ENCODE measurements around the gene ABCA4.

ABCA4 gene

DNA sequence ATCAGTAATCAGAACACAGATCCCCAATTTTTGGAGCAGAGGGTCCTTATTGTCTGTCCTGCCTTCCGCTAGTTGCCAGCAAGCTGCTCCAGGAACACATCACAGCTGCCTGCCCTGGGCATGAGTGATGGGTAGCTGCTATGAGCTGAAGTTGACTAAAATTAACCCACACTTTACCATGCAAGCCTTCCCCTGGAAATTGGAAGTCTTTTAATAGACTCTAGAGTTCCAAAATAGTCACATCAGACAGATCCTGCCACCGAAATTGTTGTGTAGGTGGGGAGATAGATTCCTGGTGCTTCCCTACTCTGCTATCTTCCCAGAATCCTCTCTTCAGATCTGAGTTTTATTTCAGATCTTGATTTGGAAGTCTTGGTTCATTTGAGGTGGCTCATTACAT lies 148.6 kb downstream of the ABCA4 start:
- no peaks in the 10 kb centered on the region for H3K4me1 ChIP-seq (ENCODE audit: control insufficient read depth, insufficient read depth, low read length)
- H3K36me3 ChIP-seq (ENCODE audit: control insufficient read depth in 2 of 2, insufficient read depth in 1 of 2, low read length in 2 of 2): no peaks in the 10 kb centered on the region
- no peak overlapping the region for H3K4me3 ChIP-seq (ENCODE audit: low read depth, low read length)
- CTCF ChIA-PET: no interaction called here
- POLR2A ChIA-PET: no interaction called here
- TF ChIP-seq, protein P1, sequence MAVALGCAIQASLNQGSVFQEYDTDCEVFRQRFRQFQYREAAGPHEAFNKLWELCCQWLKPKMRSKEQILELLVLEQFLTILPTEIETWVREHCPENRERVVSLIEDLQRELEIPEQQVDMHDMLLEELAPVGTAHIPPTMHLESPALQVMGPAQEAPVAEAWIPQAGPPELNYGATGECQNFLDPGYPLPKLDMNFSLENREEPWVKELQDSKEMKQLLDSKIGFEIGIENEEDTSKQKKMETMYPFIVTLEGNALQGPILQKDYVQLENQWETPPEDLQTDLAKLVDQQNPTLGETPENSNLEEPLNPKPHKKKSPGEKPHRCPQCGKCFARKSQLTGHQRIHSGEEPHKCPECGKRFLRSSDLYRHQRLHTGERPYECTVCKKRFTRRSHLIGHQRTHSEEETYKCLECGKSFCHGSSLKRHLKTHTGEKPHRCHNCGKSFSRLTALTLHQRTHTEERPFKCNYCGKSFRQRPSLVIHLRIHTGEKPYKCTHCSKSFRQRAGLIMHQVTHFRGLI (tag by site-specific recombination; IDR thresholded peaks at IDR 0.05): no peak
- TF ChIP-seq ZSCAN30 (tag by site-specific recombination; IDR thresholded peaks at IDR 0.05) (no peak), ZNF404 (tag by site-specific recombination; IDR thresholded peaks at IDR 0.05) (no peak)
- H3K9me3 ChIP-seq (ENCODE audit: control insufficient read depth, insufficient read depth, low read depth, low read length): no peaks in the 10 kb centered on the region
- H3K27ac ChIP-seq (ENCODE audit: extremely low read depth, low read depth, low read length): no peak overlapping the region

DNA sequence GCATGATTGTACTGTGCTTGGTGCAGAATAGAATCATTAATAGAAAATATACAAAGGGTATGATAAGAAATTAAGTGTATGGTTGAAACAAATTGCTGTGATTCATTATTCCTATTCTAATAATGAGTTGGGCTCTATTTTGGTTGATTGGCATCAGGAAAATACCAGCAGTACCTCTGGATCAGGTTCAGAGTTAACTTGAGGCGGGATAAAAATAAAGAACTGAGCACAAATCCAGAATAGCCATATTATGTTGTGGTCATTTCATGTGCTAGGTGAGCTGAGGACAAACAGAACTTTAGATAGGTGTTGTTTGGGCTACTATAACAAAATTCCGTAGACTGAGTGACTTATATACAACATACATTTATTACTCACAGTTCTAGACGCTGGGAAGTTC lies 151.1 kb downstream of the ABCA4 start:
- ChIA-PET POLR2A (no interaction called here), CTCF (interaction anchor here (0.6 kb wide), 1 partner anchor 1117 kb away, joined by 4 read pairs; no protein-coding TSS in a partner anchor)
- Histone ChIP-seq H3K9me3 (ENCODE audit: control insufficient read depth, insufficient read depth, low read depth, low read length) (no peaks in the 10 kb centered on the region), H3K27ac (ENCODE audit: extremely low read depth, low read depth, low read length) (no peak overlapping the region), H3K4me3 (ENCODE audit: low read depth, low read length) (no peak overlapping the region), H3K36me3 (ENCODE audit: control insufficient read depth in 2 of 2, insufficient read depth in 1 of 2, low read length in 2 of 2) (no peaks in the 10 kb centered on the region), H3K4me1 (ENCODE audit: control insufficient read depth, insufficient read depth, low read length) (no peaks in the 10 kb centered on the region)
- TF ChIP-seq, protein P2, sequence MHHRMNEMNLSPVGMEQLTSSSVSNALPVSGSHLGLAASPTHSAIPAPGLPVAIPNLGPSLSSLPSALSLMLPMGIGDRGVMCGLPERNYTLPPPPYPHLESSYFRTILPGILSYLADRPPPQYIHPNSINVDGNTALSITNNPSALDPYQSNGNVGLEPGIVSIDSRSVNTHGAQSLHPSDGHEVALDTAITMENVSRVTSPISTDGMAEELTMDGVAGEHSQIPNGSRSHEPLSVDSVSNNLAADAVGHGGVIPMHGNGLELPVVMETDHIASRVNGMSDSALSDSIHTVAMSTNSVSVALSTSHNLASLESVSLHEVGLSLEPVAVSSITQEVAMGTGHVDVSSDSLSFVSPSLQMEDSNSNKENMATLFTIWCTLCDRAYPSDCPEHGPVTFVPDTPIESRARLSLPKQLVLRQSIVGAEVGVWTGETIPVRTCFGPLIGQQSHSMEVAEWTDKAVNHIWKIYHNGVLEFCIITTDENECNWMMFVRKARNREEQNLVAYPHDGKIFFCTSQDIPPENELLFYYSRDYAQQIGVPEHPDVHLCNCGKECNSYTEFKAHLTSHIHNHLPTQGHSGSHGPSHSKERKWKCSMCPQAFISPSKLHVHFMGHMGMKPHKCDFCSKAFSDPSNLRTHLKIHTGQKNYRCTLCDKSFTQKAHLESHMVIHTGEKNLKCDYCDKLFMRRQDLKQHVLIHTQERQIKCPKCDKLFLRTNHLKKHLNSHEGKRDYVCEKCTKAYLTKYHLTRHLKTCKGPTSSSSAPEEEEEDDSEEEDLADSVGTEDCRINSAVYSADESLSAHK (tag by site-specific recombination; IDR thresholded peaks at IDR 0.05): no peak
- no peak for TF ChIP-seq TRIM28 (IDR thresholded peaks at IDR 0.05; ENCODE audit: borderline replicate concordance, low read length)

DNA sequence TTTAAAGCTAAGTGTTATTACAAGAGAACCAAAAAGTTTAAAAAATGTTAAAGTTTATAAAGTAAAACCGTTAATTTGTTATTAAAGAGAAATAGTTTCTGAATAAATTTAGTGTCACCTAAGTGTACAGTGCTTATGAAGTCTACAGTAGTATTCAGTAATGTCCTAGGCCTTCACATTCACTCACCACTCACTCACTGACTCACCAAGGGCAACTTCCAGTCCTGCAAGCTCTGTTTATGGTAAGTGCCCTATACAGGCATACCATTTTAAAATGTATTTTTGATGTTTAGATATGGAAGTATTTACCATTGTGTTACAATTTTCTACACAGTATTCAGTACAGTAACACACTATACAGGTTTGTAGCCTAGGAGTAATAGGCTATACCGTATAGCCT lies 151.6 kb downstream of the ABCA4 start:
- Histone ChIP-seq H3K4me3 (ENCODE audit: low read depth, low read length) (no peak overlapping the region), H3K36me3 (ENCODE audit: control insufficient read depth in 2 of 2, insufficient read depth in 1 of 2, low read length in 2 of 2) (no peaks in the 10 kb centered on the region), H3K4me1 (ENCODE audit: control insufficient read depth, insufficient read depth, low read length) (no peaks in the 10 kb centered on the region), H3K27ac (ENCODE audit: extremely low read depth, low read depth, low read length) (no peak overlapping the region), H3K9me3 (ENCODE audit: control insufficient read depth, insufficient read depth, low read depth, low read length) (no peaks in the 10 kb centered on the region)
- TF ChIP-seq MEIS1 (CRISPR knock-in tag; IDR thresholded peaks at IDR 0.05; ENCODE audit: borderline replicate concordance): no peak
- no peak for TF ChIP-seq ZNF571 (tag by site-specific recombination; IDR thresholded peaks at IDR 0.05)
- no peak for TF ChIP-seq ZNF623 (tag by site-specific recombination; IDR thresholded peaks at IDR 0.05)
- TF ChIP-seq ZNF174 (tag by site-specific recombination; IDR thresholded peaks at IDR 0.05): no peak
- no peak for TF ChIP-seq SCRT1 (tag by site-specific recombination; IDR thresholded peaks at IDR 0.05; ENCODE audit: borderline replicate concordance)
- TF ChIP-seq ZNF404 (tag by site-specific recombination; IDR thresholded peaks at IDR 0.05): no peak
- TF ChIP-seq ZNF155 (tag by site-specific recombination; IDR thresholded peaks at IDR 0.05): no peak
- TF ChIP-seq, protein P3, sequence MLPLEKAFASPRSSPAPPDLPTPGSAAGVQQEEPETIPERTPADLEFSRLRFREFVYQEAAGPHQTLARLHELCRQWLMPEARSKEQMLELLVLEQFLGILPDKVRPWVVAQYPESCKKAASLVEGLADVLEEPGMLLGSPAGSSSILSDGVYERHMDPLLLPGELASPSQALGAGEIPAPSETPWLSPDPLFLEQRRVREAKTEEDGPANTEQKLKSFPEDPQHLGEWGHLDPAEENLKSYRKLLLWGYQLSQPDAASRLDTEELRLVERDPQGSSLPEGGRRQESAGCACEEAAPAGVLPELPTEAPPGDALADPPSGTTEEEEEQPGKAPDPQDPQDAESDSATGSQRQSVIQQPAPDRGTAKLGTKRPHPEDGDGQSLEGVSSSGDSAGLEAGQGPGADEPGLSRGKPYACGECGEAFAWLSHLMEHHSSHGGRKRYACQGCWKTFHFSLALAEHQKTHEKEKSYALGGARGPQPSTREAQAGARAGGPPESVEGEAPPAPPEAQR (tag by site-specific recombination; IDR thresholded peaks at IDR 0.05): no peak
- TF ChIP-seq ZNF391 (tag by site-specific recombination; IDR thresholded peaks at IDR 0.05; ENCODE audit: borderline replicate concordance, low read depth): no peak
- TF ChIP-seq, protein P4, sequence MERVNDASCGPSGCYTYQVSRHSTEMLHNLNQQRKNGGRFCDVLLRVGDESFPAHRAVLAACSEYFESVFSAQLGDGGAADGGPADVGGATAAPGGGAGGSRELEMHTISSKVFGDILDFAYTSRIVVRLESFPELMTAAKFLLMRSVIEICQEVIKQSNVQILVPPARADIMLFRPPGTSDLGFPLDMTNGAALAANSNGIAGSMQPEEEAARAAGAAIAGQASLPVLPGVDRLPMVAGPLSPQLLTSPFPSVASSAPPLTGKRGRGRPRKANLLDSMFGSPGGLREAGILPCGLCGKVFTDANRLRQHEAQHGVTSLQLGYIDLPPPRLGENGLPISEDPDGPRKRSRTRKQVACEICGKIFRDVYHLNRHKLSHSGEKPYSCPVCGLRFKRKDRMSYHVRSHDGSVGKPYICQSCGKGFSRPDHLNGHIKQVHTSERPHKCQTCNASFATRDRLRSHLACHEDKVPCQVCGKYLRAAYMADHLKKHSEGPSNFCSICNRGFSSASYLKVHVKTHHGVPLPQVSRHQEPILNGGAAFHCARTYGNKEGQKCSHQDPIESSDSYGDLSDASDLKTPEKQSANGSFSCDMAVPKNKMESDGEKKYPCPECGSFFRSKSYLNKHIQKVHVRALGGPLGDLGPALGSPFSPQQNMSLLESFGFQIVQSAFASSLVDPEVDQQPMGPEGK (tag by site-specific recombination; IDR thresholded peaks at IDR 0.05): no peak
- TF ChIP-seq EGR2 (tag by site-specific recombination; IDR thresholded peaks at IDR 0.05; ENCODE audit: low read depth): no peak
- no peak for TF ChIP-seq ZNF140 (tag by site-specific recombination; IDR thresholded peaks at IDR 0.05)
- TF ChIP-seq, protein P5, sequence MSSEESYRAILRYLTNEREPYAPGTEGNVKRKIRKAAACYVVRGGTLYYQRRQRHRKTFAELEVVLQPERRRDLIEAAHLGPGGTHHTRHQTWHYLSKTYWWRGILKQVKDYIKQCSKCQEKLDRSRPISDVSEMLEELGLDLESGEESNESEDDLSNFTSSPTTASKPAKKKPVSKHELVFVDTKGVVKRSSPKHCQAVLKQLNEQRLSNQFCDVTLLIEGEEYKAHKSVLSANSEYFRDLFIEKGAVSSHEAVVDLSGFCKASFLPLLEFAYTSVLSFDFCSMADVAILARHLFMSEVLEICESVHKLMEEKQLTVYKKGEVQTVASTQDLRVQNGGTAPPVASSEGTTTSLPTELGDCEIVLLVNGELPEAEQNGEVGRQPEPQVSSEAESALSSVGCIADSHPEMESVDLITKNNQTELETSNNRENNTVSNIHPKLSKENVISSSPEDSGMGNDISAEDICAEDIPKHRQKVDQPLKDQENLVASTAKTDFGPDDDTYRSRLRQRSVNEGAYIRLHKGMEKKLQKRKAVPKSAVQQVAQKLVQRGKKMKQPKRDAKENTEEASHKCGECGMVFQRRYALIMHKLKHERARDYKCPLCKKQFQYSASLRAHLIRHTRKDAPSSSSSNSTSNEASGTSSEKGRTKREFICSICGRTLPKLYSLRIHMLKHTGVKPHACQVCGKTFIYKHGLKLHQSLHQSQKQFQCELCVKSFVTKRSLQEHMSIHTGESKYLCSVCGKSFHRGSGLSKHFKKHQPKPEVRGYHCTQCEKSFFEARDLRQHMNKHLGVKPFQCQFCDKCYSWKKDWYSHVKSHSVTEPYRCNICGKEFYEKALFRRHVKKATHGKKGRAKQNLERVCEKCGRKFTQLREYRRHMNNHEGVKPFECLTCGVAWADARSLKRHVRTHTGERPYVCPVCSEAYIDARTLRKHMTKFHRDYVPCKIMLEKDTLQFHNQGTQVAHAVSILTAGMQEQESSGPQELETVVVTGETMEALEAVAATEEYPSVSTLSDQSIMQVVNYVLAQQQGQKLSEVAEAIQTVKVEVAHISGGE (tag by site-specific recombination; conservative IDR thresholded peaks at IDR 0.05; ENCODE audit: low read depth): no peak
- ChIA-PET CTCF (interaction anchor here (1.2 to 1.6 kb wide), 3 partner anchors 11 to 367 kb away, joined by 3 to 9 read pairs (median 5); partner anchors contain the start of gene GCLM), POLR2A (no interaction called here)

All from HEK293 (cell line).